GM21526 (cell line): Measurements from ENCODE around the gene MAP3K4.
"Not testable (repeated sequence)": the region's sequence is repeated elsewhere in the genome, so short reads cannot be mapped to it uniquely, and the experiment has no call there.

Experiments
- ATAC-seq: cut with Tn5 transposase; IDR thresholded peaks from one replicate; pipeline ENCODE4 v1.9.1; 2021; ENCODE audit warnings: moderate library complexity; ENCODE audit not compliant: unreplicated experiment, low FRiP score

MAP3K4 gene

GRCh38 chr6:161111261-161111660 lies 119.7 kb downstream of the MAP3K4 start:
- ATAC-seq = no peak

GRCh38 chr6:161115468-161115867 lies 123.9 kb downstream of the MAP3K4 start:
- no peak for ATAC-seq

GRCh38 chr6:161116554-161116953 lies 125.0 kb downstream of the MAP3K4 start:
- no peak for ATAC-seq

DNA sequence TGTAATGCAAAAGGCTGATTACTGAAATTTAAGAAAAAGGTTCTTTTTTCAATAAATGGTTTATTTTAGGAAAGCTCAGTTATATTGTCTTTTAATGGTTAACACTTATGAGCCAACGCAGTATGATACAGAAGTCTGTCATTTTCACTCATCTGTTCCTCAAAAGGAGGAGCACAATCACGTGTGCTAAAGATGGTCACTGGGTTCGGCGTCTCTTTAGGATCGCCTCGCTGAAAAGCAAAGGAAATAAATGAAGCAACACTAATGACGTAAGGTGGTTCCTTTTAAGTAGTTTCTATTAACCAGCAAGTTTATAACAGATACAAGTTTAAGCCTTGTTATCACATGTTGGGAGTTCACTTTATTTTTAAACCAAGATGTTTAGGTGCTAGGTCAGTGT lies 125.7 kb downstream of the MAP3K4 start:
- ATAC-seq = no peak

- ATAC-seq = no peak
Measured at GRCh38 chr6:161117942-161118341, 126.4 kb downstream of the MAP3K4 start.

GRCh38 chr6:161123319-161123718 lies 131.8 kb downstream of the MAP3K4 start:
- not testable (repeated sequence) for ATAC-seq

- ATAC-seq = no peak
Measured at GRCh38 chr6:161125591-161125990, 134.0 kb downstream of the MAP3K4 start.

DNA sequence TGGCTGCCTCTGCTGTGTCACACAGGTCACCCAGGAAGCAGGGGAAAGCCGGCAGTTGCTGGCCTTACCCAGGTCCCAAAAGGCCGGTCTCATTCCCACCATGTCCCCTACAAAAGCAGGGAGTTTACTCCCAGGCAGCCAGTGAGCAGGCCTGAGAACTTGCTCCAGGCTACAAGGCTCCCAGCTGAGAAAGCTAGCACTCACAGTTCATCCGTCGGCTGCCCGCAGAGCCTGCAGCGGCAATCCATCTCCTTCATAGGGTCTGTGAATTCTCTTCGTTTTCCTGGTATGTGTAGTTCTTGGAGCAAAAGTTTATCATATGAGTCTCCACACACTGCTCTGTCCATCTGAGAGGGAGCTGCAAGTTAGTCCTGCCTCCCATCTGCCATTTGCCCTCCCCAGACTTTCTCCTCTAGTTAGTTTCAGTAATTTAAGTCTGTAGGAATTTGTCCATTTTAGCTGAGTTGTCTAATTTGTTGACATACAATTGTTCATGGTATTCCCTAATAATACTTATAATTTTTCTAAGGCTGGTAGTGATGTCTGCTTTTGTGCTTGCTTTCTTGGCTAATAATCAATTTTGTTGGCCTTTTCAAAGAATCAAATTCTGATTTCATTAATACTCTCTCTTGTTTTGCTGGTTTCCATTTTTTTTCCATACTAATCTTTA lies 135.6 kb downstream of the MAP3K4 start:
- ATAC-seq = no peak

DNA sequence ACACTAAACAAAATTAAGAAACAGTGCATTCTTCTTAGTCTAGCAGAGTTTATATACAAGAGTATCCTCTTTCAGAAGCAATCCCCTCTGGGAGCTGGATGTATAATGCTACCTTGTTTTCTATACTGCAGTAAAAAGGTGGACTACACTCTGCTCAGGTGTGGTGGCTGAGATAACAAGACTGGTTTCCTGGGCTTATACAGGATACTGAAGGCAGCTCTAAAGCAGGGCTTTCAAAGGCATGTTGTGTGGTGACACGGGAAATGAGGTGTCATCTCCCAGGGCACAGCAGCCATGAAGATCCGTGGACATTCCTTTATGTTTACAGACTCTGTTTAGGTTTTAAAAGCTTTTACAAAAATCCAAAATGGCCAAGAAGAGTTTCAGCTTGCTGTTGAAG lies 136.7 kb downstream of the MAP3K4 start:
- no peak for ATAC-seq

- ATAC-seq = no peak
Measured at GRCh38 chr6:161128680-161129196, 137.2 kb downstream of the MAP3K4 start.

DNA sequence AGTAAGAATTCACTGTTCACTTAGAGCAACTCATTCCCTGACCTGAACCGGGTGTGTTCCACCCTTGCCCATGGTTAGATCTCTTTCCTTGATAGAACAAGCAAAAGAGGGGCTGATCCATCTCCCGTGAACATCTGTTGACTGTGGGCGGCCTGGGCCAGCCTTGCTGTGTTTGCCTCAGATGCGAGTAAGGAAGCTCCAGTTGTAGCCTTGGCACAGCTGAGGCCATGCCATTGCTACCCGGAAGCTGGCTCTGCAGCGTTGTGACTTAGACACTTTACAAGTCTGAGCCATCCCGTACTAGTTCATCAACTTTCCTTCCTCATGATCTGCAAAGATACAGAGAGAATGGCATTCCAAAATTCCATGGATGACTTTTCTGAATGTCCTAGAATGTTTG lies 139.0 kb downstream of the MAP3K4 start:
- ATAC-seq = no peak

- ATAC-seq = no peak
Measured at GRCh38 chr6:161130967-161131766, 139.6 kb downstream of the MAP3K4 start.

- no peak for ATAC-seq
Measured at GRCh38 chr6:161132384-161132783, 140.8 kb downstream of the MAP3K4 start.

DNA sequence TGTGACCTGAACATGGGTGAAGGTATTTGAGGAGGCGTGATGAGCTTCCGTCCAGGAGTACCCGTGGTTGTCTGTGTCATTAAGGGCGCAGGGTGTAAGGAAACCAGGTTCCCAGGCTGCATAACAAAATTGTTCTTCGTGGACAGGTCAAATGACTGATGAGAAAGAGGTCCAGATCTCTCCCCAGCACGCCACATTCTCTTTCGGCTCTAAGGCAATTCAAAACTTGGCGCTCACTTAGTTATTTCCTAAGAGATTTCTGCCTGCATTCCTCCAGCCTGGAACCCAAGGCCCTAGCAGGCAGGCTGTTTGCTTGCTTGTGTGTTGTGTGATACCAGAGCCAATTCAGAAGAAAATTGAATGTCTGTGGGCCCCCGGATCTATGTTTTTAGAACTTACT lies 142.4 kb downstream of the MAP3K4 start:
- ATAC-seq = no peak

DNA sequence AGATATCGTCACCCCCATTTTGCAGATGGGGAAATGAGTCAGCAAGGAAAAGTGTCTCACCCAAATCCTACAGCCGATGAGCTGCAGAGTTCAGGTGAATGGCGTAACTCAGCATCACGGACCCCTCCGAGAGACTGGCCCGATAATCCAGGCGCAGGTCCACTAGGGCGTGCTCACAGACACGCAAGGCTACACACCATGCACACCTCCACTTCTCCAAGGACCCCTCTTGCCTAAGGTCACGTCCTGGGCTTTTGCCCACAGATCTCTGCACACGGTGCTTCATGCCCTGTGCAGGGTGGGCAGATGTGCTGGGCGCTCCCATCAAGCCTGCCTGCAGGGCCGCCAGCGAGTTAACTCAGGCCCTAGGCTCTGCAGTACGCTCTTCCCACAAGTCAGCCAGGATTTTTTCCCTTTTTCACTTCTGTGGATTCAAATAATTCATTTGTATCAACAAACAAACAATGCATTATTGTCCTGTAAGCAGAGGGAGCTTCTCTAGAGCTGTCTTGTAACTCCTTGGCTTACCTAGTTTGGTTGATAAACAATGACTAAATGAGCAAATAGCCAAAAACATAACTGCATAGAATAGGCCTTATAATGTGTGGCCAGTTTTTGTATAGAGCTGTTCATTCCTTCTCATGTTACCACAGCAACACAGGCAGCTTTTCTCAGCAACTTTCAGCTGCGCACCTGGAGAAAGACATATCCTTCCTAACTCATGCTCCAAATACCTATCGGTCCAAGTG lies 143.2 kb downstream of the MAP3K4 start:
- ATAC-seq = no peak

GRCh38 chr6:161135695-161136591 lies 144.4 kb downstream of the MAP3K4 start:
- ATAC-seq = no peak

DNA sequence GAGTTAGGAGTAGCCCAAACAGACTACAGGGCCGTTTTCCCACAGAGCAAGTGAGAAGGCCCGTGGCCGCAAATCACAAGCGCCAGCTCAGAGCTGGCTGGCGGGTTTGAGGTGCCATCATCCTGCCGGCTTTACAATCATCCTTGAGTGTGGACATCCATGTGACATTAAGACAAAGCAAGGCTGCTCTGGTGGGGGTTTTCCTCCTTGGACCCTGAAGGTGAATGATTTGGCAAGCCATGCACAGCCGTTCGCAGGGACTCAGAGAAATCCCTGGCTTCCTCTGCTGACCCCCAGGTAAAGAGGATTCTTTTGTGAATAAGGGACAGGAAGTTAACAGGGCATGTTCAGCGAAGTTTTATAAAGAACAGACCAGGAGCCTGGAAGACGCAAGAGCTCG lies 145.1 kb downstream of the MAP3K4 start:
- no peak for ATAC-seq

GRCh38 chr6:161137320-161137719 lies 145.8 kb downstream of the MAP3K4 start:
- ATAC-seq = no peak

DNA sequence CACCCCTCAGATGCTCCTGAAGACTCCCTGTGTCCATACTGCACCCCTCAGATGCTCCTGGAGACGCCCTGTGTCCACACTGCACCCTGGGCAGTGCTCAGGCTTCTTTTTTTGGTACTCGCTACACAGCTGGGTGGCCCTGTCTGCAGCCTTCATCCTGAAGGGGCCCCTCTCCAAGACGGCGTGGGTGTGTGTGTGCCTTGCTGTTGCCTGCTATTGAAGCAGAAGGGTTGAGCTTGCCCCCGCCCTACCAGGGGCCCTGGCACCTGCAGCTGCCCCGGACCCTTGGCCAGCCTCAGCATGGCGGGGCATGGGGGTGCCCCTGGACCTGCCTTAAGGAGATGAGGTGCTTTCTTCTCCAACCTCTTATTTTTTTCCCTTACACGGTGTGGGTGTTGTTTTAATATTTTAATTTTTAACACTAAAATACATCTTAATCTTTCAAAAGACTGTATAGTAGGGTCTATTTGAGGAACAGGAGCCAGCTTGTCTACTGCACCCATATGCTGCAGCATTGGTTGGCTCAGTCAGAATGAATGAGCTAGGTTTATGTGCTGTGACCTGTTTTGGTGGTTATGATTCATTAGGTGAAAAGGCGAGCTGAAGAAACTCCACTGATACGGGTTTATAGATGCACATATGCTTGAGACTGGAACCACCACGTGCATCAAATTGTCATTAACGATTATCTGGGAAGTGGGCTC lies 146.4 kb downstream of the MAP3K4 start:
- ATAC-seq = no peak
